ENCODE results near the gene ZNF678.

DNA sequence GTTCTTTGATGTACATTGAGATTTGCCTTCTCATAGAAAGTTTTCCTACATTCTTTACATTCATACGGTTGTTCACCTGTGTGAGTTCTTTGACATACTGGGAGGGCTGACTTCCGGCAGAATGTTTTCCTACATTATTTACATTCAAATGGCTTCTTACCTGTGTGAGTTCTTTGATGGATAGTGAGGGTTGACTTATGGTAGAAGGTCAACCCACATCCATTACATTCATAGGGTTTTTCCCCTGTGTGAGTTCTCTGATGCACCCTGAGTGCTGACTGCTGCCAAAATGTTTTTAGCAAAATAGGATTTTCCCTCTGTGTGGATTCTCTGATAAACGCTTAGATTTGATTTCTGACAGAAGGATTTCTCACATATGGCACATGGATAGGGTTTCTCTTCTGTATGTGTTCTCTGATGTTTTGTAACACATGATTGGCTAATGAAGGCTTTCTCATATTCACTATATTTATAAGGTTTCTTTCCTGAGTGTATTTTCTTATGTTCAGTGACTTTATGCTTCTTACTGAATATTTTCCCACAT lies 134.0 kb downstream of the ZNF678 start:
- no peak for TF ChIP-seq CTCF (IDR thresholded peaks at IDR 0.05)
- no peak for TF ChIP-seq POLR2A (IDR thresholded peaks at IDR 0.05)
- no peak for TF ChIP-seq POLR2AphosphoS5 (IDR thresholded peaks at IDR 0.05; ENCODE audit: insufficient read depth in 1 of 2, low read depth in 1 of 2)
